Mucosa of rectum (tissue), 2 donors: ENCODE data around the gene HSP90AB1.

ENCODE experiments used
- H3K27ac ChIP-seq, 2 donors: one replicate each; pipeline ENCODE4 v1.7.0; 2013; ENCODE audit warnings: inconsistent platforms in 2 of 2, low read depth in 2 of 2, low read length in 2 of 2
- H3K27me3 ChIP-seq, 2 donors: one replicate each; pipeline ENCODE4 v1.7.0; 2013; ENCODE audit warnings: low read length in 2 of 2; ENCODE audit not compliant: control insufficient read depth in 2 of 2, insufficient read depth in 2 of 2
- H3K36me3 ChIP-seq, 2 donors: one replicate each; pipeline ENCODE4 v1.7.0; 2013; ENCODE audit warnings: low read length in 2 of 2; ENCODE audit not compliant: control insufficient read depth in 2 of 2, insufficient read depth in 2 of 2
- H3K4me1 ChIP-seq, 2 donors: one replicate each; pipeline ENCODE4 v1.7.0; 2013; ENCODE audit warnings: low read length in 2 of 2, mild to moderate bottlenecking in 1 of 2; ENCODE audit not compliant: control insufficient read depth in 2 of 2, insufficient read depth in 2 of 2
- H3K4me3 ChIP-seq, 2 donors: one replicate each; pipeline ENCODE4 v1.7.0; 2013; ENCODE audit warnings: low read length in 2 of 2
- H3K9ac ChIP-seq, 2 donors: one replicate each; pipeline ENCODE4 v1.7.0; 2013; ENCODE audit warnings: low read length in 2 of 2, low read depth in 1 of 2, mild to moderate bottlenecking in 1 of 2
- H3K9me3 ChIP-seq, 2 donors: one replicate each; pipeline ENCODE4 v1.7.0; 2013; ENCODE audit warnings: low read length in 2 of 2; ENCODE audit not compliant: control insufficient read depth in 2 of 2
- donor health status: healthy.
- donor health status: Normal muscosa, but diverticular disease.

HSP90AB1 gene

GRCh38 chr6:44275749-44276648 is 29.1 kb downstream of the HSP90AB1 start:
- H3K4me1 ChIP-seq, result peaks cover 0 to 3% of the 10 kb centered on the region in 2 donors
- H3K9ac ChIP-seq, result no peak overlapping the region
- peaks cover 48 to 78% of the 10 kb centered on the region in 2 donors for H3K27me3 ChIP-seq
- H3K4me3 ChIP-seq, result no peak overlapping the region
- H3K27ac ChIP-seq, result no peak overlapping the region
- H3K36me3 ChIP-seq, result no peaks in the 10 kb centered on the region
- no peaks in the 10 kb centered on the region for H3K9me3 ChIP-seq

GRCh38 chr6:44276667-44277640 is 30.1 kb downstream of the HSP90AB1 start:
- Histone ChIP-seq H3K4me3 (no peak overlapping the region), H3K4me1 (peaks cover 0 to 3% of the 10 kb centered on the region in 2 donors), H3K36me3 (no peaks in the 10 kb centered on the region), H3K9ac (no peak overlapping the region), H3K27ac (no peak overlapping the region), H3K27me3 (peaks cover 40 to 69% of the 10 kb centered on the region in 2 donors), H3K9me3 (no peaks in the 10 kb centered on the region)

GRCh38 chr6:44277763-44278162 is 30.9 kb downstream of the HSP90AB1 start:
- Histone ChIP-seq H3K9ac (no peak overlapping the region), H3K27ac (no peak overlapping the region), H3K27me3 (peaks cover 39 to 64% of the 10 kb centered on the region in 2 donors), H3K4me1 (peaks cover 0 to 3% of the 10 kb centered on the region in 2 donors), H3K9me3 (no peaks in the 10 kb centered on the region), H3K4me3 (no peak overlapping the region), H3K36me3 (no peaks in the 10 kb centered on the region)

GRCh38 chr6:44278315-44278714 is 31.4 kb downstream of the HSP90AB1 start:
- H3K9me3 ChIP-seq, result no peaks in the 10 kb centered on the region
- peaks cover 0 to 3% of the 10 kb centered on the region in 2 donors for H3K4me1 ChIP-seq
- H3K4me3 ChIP-seq, result no peak overlapping the region
- no peak overlapping the region for H3K27ac ChIP-seq
- no peaks in the 10 kb centered on the region for H3K36me3 ChIP-seq
- H3K9ac ChIP-seq, result no peak overlapping the region
- H3K27me3 ChIP-seq, result peaks cover 34 to 64% of the 10 kb centered on the region in 2 donors

GRCh38 chr6:44278774-44279697 is 32.1 kb downstream of the HSP90AB1 start:
- Histone ChIP-seq H3K9me3 (no peaks in the 10 kb centered on the region), H3K36me3 (no peaks in the 10 kb centered on the region), H3K27ac (no peak overlapping the region), H3K4me3 (no peak overlapping the region), H3K4me1 (peaks cover 0 to 3% of the 10 kb centered on the region in 2 donors), H3K9ac (no peak overlapping the region), H3K27me3 (peaks cover 27 to 60% of the 10 kb centered on the region in 2 donors)

- H3K9ac ChIP-seq, result no peak overlapping the region
- H3K4me1 ChIP-seq, result no peaks in the 10 kb centered on the region
- no peak overlapping the region for H3K27ac ChIP-seq
- no peaks in the 10 kb centered on the region for H3K36me3 ChIP-seq
- no peaks in the 10 kb centered on the region for H3K9me3 ChIP-seq
- peaks cover 16 to 28% of the 10 kb centered on the region in 2 donors for H3K27me3 ChIP-seq
- H3K4me3 ChIP-seq, result no peak overlapping the region
Measured at GRCh38 chr6:44284121-44284520, 37.2 kb downstream of the HSP90AB1 start.

- Histone ChIP-seq H3K36me3 (no peaks in the 10 kb centered on the region), H3K9ac (no peak overlapping the region), H3K27ac (no peak overlapping the region), H3K4me3 (no peak overlapping the region), H3K4me1 (no peaks in the 10 kb centered on the region), H3K9me3 (no peaks in the 10 kb centered on the region), H3K27me3 (peaks cover 21 to 31% of the 10 kb centered on the region in 2 donors)
Measured at GRCh38 chr6:44284867-44285266, 38.0 kb downstream of the HSP90AB1 start.

- Histone ChIP-seq H3K27ac (no peak overlapping the region), H3K9ac (no peak overlapping the region), H3K4me1 (no peaks in the 10 kb centered on the region), H3K36me3 (no peaks in the 10 kb centered on the region), H3K27me3 (peaks cover 26 to 28% of the 10 kb centered on the region in 2 donors), H3K9me3 (no peaks in the 10 kb centered on the region), H3K4me3 (no peak overlapping the region)
Measured at GRCh38 chr6:44285552-44286284, 38.8 kb downstream of the HSP90AB1 start.

GRCh38 chr6:44286285-44286565 is 39.3 kb downstream of the HSP90AB1 start:
- Histone ChIP-seq H3K9me3 (no peaks in the 10 kb centered on the region), H3K36me3 (no peaks in the 10 kb centered on the region), H3K4me3 (no peak overlapping the region), H3K4me1 (no peaks in the 10 kb centered on the region), H3K9ac (no peak overlapping the region), H3K27me3 (peaks cover 25 to 28% of the 10 kb centered on the region in 2 donors), H3K27ac (no peak overlapping the region)
